ENCODE measurements around the gene SLC7A5. TPM values are rescaled to one million over a fixed set of nuclear protein-coding genes. Genes with fewer than 3 reads are reported as not detected.
"Not testable (repeated sequence)": the region's sequence is repeated elsewhere in the genome, so short reads cannot be mapped to it uniquely, and the experiment has no call there.

SLC7A5 gene
- total RNA-seq, 1 donor from 2014 or later, result 127 TPM

GRCh38 chr16:87815567-87815966 lies 53.7 kb downstream of the SLC7A5 start:
- Mint-ChIP-seq H3K4me3 (ENCODE audit: unreplicated experiment) (no peak overlapping the region), H3K4me1 (ENCODE audit: unreplicated experiment) (no peaks in the 10 kb centered on the region)

GRCh38 chr16:87812200-87812656 lies 57.1 kb downstream of the SLC7A5 start:
- Mint-ChIP-seq H3K9me3 (ENCODE audit: unreplicated experiment) (no peaks in the 10 kb centered on the region), H3K27ac (ENCODE audit: unreplicated experiment) (no peak overlapping the region), H3K27me3 (ENCODE audit: unreplicated experiment) (peaks cover 2% of the 10 kb centered on the region), H3K36me3 (ENCODE audit: unreplicated experiment) (peaks cover 1% of the 10 kb centered on the region), H3K4me3 (ENCODE audit: unreplicated experiment) (no peak overlapping the region), H3K4me1 (ENCODE audit: unreplicated experiment) (peaks cover 4% of the 10 kb centered on the region)
- DNase-seq (ENCODE audit: extremely low spot score, unreplicated experiment), result no peak
- TF ChIP-seq CTCF (IDR thresholded peaks at IDR 0.05), result no peak

More at GRCh38 chr16:87815567-87815966, 53.7 kb downstream of the SLC7A5 start:
- no peak for TF ChIP-seq CTCF (IDR thresholded peaks at IDR 0.05)
- peaks cover 1% of the 10 kb centered on the region for H3K36me3 Mint-ChIP-seq (ENCODE audit: unreplicated experiment)
- peaks cover 5% of the 10 kb centered on the region for H3K9me3 Mint-ChIP-seq (ENCODE audit: unreplicated experiment)
- H3K27ac Mint-ChIP-seq (ENCODE audit: unreplicated experiment), result no peak overlapping the region
- DNase-seq (ENCODE audit: extremely low spot score, unreplicated experiment), result no peak
- peaks cover 2% of the 10 kb centered on the region for H3K27me3 Mint-ChIP-seq (ENCODE audit: unreplicated experiment)

- H3K9me3 Mint-ChIP-seq (ENCODE audit: unreplicated experiment); H3K27me3 Mint-ChIP-seq (ENCODE audit: unreplicated experiment); DNase-seq (ENCODE audit: extremely low spot score, unreplicated experiment); H3K27ac Mint-ChIP-seq (ENCODE audit: unreplicated experiment); H3K36me3 Mint-ChIP-seq (ENCODE audit: unreplicated experiment); H3K4me3 Mint-ChIP-seq (ENCODE audit: unreplicated experiment): not testable (repeated sequence)
- peaks cover 11% of the 10 kb centered on the region for H3K4me1 Mint-ChIP-seq (ENCODE audit: unreplicated experiment)
These were observed 57.9 kb downstream of the SLC7A5 start for GRCh38 chr16:87811454-87811853.

GRCh38 chr16:87809150-87809902 lies 60.0 kb downstream of the SLC7A5 start:
- H3K9me3 Mint-ChIP-seq (ENCODE audit: unreplicated experiment), result no peaks in the 10 kb centered on the region
- no peak for DNase-seq (ENCODE audit: extremely low spot score, unreplicated experiment)
- peaks cover 1% of the 10 kb centered on the region for H3K36me3 Mint-ChIP-seq (ENCODE audit: unreplicated experiment)
- no peak overlapping the region for H3K4me3 Mint-ChIP-seq (ENCODE audit: unreplicated experiment)
- no peak for TF ChIP-seq CTCF (IDR thresholded peaks at IDR 0.05)
- peaks cover 22% of the 10 kb centered on the region for H3K4me1 Mint-ChIP-seq (ENCODE audit: unreplicated experiment)
- H3K27ac Mint-ChIP-seq (ENCODE audit: unreplicated experiment), result no peak overlapping the region
- H3K27me3 Mint-ChIP-seq (ENCODE audit: unreplicated experiment), result peaks cover 2% of the 10 kb centered on the region

- H3K27ac Mint-ChIP-seq (ENCODE audit: unreplicated experiment), result peak overlapping the region; percentile 99
- no peaks in the 10 kb centered on the region for H3K9me3 Mint-ChIP-seq (ENCODE audit: unreplicated experiment)
- H3K36me3 Mint-ChIP-seq (ENCODE audit: unreplicated experiment), result peaks cover 1% of the 10 kb centered on the region
- H3K4me1 Mint-ChIP-seq (ENCODE audit: unreplicated experiment), result peaks cover 24% of the 10 kb centered on the region
- no peak overlapping the region for H3K4me3 Mint-ChIP-seq (ENCODE audit: unreplicated experiment)
- no peak for DNase-seq (ENCODE audit: extremely low spot score, unreplicated experiment)
- no peak for TF ChIP-seq CTCF (IDR thresholded peaks at IDR 0.05)
- peaks cover 2% of the 10 kb centered on the region for H3K27me3 Mint-ChIP-seq (ENCODE audit: unreplicated experiment)
These were observed 61.2 kb downstream of the SLC7A5 start for GRCh38 chr16:87808108-87808507.
